HG02678 (cell line): ENCODE data around the gene AQP12B.
"Not testable (repeated sequence)": the region's sequence is repeated elsewhere in the genome, so short reads cannot be mapped to it uniquely, and the experiment has no call there.

Source experiments
- ATAC-seq: cut with Tn5 transposase; IDR thresholded peaks from one replicate; pipeline ENCODE4 v1.9.1; 2021; ENCODE audit warnings: mild to moderate bottlenecking, moderate library complexity; ENCODE audit not compliant: unreplicated experiment

The AQP12B gene, protein sequence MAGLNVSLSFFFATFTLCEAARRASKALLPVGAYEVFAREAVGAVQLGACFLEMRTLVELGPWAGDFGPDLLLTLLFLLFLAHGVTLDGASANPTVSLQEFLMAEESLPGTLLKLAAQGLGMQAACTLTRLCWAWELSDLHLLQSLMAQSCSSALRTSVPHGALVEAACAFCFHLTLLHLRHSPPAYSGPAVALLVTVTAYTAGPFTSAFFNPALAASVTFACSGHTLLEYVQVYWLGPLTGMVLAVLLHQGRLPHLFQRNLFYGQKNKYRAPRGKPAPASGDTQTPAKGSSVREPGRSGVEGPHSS

DNA sequence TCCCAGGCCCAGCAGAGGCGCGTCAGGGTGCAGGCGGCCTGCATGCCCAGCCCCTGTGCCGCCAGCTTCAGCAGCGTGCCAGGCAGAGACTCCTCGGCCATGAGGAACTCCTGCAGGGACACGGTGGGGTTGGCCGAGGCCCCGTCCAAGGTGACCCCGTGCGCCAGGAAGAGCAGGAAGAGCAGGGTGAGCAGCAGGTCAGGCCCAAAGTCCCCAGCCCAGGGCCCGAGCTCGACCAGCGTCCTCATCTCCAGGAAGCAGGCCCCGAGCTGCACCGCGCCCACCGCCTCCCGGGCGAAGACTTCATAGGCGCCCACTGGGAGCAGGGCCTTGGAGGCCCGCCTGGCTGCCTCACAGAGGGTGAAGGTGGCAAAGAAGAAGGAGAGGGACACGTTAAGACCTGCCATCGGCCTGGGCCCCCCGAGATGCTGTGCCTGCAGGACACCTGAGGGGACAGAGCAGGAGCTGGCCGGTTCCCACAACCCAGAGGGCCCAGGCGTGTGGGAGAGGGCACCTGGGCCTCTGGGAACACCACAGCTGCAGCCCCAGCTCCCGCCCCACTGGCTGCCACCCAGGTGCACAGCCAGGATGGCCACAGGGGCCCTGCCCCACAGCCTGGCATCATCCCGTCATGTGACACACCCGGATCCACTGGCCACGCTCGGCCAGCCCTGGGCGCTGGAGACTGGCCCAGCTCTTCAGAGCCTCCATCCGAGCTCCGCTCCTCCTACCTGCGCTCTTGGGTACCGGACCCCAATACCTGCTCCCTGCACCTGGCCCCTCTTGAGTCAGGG is at the start of gene AQP12B:
AQP12B (minus strand) TSS at position 455 of the 794 bp plus-strand sequence; CDS start at position 407, 48 bp downstream.
- ATAC-seq = not testable (repeated sequence)

DNA sequence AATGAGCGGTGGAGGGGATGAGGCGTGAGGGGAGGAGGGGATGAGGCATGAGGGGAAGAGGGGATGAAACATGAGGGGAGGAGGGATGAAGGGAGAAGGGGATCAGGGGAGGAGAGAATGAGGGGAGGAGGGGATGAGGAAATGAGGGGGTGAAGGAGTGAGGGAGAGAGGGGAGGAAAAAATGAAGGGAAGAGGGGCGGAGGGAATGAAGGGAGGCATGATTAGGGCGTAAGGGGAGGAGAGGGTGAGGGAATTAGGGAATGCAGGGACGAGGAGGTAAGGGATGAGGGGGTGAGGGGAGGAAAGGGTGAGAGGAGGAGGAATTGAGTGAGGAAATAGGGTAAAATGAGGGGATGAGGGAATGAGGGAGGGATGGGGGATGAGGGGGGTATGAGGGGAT is 49.5 kb upstream of the AQP12B start:
- ATAC-seq = no peak

DNA sequence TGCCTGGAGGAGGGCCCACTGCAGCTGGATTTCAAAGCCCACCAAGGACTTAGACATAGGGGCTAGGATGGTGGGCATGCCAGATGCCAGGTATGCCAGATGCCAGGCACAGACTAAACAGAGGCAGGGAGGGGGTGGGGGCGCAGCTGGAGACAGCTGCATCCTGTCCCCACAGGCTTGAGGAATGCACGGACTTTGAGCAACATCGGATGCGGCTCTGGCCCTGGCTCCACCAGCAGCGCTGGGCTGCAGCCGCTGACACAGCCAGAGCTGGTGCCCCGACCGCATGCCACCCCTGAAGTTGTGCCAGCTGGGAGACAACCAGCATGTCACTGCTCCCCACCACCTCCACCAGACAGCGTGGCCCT is 48.5 kb upstream of the AQP12B start:
- ATAC-seq = no peak

DNA sequence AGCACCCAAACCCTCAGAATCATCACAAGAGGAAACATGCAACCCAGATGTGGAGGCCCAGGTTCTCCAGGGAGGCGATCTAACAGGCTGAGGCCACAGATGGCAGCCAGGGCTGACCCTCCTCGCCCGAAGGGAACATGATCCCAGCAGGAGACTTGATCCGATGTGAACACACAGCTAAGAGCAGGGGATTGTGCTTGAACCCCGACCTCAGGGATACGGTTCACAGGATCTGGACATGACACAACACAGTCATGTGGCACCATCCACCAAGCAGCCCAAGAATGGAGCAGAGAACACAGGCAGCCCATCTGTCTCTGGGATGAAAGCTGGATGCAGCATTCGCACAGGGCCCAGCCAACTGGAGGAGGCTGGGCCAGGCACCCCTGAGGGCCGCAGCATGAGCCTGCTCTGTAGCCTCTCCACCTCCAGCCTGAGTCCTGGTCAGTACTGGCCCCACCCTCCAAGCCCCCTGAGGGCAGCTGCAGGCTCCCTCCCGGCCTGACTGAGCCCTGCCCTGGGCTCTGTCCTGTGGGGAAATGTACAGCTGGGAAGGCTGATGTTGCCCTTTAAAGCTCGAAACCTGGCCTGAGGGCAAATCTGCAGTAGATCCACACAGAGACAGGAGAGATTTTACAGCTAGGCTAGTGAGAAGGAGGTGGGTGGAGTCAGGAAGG is 48.0 kb upstream of the AQP12B start:
- ATAC-seq = no peak

DNA sequence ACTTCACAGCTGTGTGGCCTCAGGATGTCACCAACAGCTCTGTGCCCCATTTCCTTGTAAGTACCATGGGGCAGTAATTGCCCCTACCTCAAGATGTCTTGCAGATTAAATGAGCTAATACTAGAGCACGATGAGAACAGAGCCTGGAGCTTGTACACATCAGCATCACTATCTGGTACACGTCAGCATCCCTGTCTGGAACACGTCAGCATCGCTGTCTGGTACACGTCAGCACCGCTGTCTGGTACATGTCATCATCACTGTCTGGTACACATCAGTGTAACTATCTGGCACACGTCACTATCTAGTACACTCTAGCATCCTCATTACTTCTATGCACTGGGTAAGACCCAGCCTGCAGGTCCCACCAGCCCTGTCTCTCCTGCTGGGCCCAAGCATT is 46.1 kb upstream of the AQP12B start:
- ATAC-seq = no peak

DNA sequence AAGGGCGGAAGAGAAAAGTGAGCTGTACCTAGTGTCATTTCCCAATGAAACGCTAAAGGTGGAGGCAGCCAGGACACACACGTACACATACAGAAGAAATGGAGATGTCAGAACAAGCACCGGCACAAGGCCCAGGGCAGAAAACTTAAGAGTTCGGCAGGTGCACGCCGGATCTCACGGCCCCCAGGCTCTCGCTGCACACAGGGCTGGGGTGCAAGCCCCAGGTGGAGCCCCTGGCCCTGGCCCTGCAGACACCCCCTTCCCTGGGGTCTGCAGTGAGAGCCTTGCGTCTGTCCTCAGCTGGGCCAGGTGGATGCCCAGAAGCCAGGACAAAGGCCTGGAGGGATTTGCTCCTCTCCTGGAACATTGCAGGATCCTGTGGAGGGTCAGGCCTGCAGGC is 45.7 kb upstream of the AQP12B start:
- ATAC-seq = no peak

DNA sequence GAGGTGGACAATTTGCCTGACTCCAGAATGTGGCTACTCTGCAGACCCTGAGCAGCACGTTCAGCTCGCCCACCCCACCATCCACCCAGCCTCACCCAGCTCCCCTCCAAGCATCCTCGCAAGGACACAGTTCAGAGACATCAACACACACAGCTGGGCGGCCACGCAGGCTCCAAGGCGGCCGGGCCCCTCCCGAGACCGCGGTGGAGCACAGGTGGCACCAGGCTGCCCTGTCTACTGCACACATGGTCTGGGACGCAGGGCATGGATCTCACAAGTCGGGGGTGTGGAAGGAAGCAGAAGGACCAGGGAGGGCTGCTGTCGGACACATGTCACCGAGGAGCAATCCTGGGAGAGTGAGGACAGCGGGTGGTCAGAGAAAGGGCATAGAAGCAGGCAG is 45.2 kb upstream of the AQP12B start:
- ATAC-seq = no peak

DNA sequence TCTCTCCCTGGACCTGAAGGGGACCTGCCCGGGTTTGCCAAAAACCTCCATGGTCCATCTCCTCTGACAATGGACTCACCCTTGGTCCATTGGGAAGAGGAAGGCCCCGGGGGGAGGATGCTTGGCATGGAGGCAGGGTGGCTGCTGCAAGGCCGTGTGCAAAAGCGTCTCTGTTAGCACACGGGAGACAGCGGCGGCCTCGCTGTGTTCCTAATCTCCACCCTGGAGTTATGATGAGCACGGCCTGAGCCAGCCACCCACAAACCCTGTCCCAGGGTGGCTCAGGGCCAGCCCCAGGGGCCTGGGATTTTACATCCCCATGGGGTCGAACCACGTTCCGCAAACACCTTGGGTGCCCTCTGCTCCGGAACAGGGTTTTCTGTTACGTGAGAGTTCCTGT is 44.8 kb upstream of the AQP12B start:
- ATAC-seq = no peak

DNA sequence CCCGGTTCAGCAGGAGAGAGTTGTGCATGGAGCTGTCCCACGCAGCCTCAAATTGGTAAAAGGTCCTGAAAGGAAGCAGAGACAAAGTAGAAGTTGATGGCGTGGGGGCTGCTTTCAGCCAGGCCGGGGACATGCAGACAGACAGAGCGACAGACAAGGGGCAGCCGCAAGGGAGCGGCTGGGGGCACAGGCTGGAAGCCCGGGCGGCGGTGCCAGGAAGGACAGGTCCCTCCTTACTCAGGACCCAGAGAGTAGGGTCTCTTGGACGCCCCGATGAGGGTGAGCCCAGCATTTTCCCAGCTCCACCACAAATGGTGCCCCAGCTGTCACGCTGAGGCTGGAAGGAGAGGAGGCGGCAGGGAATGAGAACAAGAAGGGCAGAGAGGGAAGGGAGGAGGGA is 44.2 kb upstream of the AQP12B start:
- ATAC-seq = no peak

DNA sequence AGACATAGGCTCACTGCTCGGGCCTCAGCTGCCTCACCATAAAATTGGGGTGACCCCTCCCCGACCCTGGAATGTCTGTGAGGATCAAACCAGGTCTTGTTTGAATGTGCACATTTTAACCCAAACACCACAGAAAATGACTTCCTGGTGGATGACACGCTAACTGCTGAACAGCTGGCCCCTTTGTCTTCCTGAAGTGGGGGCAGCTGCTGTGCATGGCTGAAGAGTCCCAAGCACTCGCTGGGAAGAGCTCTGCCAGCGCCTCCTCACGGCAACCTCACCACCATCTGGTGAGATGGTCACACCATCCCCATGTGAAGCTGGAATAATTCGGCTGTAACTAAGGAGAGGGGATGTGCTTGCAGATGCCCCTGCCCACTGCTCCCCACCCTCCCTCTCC is 43.0 kb upstream of the AQP12B start:
- ATAC-seq = no peak

DNA sequence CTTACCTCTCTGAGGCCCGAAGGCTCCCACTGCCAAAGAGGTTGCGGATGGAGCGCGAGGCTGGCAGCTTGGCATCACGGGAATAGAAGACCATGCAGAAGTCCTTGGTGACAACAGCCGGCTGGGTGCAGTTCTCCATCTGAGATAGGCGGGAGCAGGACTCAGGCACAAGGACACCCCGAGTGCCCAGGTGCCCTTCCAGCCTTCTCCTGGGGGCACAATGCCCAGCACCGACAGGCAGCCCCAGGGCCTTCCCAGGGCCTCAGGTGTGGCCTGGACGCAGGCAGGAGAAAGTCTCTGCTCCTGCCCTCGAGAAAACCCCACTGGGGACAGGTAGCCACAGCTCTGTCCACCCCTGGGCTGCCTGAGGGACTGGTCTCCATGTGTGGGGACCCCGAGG is 42.6 kb upstream of the AQP12B start:
- ATAC-seq = no peak

DNA sequence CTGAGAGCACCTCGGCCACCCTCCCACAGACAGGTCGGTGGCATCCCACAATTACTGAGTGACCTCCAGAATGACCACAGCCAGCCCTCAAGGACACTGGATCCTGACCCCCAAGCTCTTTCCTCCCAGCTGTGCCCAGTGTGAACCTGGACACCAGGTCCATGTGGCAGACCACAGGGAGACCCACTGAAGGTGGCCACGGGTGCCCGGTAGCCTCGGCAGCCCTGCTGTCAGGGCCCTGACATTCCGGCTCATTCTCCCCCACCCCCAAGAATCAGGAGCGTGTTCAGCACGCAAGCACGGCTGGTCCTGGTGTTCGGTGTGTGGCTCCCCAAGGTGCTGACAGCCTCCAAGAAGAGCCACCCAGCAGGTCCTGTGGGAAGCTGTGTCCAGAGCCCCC is 41.7 kb upstream of the AQP12B start:
- ATAC-seq = no peak

DNA sequence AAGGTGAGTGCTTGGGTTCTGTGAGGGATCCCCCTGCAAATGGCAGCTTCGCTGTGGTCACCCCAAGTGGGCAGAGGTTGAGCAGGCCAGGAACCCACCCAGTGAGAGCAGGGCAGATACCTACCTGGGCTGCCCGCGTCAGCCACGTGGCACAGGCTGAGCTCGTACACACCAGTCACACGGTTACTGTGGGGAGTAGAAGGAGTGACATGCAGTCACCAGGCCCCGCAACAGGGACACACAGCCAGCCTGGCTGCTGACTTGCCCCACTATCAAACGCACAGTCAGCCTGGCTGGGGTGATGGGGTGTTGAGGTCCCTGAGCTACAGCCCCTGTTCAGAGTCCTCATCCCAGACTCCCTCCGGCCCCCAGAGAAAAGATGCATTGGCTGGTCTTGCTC is 41.2 kb upstream of the AQP12B start:
- ATAC-seq = no peak

DNA sequence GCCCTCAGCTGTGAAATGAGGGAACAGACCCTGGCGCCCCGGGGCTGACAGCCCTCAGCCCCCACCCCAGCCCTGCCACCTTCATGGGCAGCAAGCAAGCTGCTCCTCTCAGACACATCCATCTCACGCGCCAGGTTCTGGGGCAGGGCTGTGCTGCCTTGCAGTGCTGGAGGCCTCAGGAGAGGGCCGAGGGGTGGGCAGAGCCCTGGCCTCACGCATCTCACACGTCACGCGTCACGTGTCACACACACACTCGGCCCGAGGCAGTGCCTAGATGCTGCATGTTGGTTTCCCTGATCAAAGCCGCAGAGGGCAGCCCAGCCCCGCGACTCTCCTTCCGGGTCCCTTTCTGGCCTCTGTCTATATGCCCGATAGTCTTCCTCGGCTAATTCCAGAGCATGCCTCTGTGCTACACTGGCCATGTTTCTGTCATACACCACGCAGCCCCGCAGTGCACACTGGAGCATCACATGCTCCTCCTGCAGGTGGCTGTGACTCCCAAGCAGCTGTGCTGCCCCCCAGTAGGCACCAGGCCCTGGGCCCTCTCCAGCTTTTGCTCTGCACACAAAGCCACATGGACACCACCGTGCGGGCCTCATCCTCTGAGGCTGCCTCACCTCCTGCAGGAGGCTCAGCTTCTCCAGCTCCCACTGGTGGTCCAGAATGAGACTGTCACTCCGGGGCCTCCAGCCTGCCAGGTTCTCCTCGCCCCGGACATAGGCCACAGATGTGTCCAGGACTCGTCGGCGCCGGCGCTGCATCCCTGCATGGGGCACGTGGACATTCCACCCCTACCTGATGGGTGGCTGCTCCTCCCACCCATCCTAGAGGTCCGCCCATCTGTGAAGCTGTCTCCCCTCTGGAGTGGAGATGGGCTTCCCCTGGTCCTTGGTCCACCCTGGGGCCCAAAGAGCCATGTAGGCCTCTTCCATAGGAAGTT is 40.4 kb upstream of the AQP12B start:
- no peak for ATAC-seq

DNA sequence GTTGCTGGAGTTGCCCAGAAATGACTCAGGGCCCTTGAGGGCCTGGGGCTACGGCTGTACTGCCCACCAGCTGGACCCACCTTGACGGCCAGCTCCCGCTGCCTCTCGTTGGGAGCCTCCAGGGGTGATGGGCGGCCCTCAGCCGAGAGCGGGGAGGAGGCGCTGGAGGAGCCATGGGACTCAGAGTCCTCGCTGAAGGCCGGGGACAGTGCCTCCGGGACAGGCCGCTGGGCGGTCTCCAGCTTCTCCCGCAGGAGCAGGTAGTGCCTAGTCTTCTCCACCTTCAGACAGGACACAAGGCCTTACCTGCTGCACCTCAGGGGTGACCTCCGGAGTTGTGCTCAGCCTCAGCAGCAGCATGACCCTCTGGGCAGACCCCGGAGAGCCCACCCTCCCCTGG is 39.7 kb upstream of the AQP12B start:
- ATAC-seq = no peak

DNA sequence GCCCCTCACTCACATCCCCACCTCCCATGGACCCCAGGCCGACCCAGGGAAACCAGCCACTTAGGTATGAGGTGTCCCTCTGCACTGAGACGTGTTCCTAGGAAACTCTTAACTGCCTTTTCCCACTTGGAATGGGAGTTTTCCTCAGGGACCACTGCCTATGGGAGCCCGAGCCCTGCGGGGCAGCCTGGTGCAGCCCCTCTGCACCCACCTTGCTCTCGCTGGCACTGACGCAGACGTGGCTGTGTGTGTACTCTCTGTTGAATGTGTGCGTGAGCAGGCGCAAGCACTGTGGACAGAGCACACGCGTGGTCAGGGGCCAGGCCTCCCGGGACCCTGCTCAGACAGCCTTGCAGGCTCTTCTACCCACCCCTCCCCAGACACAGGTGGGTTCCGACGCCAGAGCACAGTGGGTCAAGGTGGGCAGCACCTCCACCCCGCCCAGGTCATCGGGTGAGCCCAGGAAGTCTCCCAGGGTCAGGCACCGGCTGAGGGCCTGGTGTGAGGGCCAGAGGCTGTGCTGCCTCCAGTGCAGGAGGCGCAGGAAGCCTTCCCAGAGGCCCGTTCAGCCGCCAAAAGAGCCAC is 39.0 kb upstream of the AQP12B start:
- ATAC-seq = no peak

DNA sequence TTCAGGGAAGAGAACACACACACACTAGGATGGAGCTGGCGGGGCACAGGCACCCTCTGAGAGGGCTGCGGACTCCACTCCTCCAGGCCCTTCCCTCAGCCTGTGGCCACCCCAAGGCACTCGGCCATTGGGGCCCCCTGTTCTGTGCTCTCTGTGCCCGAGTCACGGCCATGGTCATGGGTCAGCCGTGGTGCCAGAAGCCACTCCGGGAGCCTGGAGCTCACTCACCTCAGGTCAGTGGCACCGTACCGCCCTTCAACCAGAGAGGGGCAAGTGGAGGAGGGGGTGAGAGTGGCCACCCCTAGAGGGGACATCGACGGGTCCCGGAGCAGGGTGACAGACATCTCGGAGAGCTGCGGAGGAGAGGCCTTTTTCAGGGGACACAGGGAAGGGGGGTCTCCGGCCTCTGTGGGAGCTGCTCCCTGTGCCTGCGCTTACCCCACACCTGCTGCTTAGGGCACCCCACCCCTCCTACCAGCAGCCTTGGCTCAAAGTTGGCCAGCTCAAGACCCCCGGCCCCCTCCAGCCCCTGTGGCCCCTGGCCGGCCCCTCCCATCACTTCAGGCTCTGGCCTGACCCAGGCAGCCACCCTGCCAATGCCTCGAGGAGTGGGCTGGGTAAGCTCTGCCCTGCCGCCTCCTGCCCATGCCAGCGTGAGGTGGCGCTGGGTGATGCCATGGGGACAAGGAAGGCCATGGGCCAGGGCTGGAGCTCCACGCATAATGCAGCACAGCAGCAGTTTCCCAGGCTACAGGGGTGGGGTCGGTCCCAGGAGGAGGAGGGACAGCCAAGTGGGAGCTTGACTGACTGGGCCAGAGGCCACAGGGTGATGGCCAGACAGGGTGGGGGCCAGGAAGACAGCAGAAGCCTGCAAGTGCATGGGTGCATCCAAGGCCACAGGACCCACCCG is 38.3 kb upstream of the AQP12B start:
- ATAC-seq = no peak

DNA sequence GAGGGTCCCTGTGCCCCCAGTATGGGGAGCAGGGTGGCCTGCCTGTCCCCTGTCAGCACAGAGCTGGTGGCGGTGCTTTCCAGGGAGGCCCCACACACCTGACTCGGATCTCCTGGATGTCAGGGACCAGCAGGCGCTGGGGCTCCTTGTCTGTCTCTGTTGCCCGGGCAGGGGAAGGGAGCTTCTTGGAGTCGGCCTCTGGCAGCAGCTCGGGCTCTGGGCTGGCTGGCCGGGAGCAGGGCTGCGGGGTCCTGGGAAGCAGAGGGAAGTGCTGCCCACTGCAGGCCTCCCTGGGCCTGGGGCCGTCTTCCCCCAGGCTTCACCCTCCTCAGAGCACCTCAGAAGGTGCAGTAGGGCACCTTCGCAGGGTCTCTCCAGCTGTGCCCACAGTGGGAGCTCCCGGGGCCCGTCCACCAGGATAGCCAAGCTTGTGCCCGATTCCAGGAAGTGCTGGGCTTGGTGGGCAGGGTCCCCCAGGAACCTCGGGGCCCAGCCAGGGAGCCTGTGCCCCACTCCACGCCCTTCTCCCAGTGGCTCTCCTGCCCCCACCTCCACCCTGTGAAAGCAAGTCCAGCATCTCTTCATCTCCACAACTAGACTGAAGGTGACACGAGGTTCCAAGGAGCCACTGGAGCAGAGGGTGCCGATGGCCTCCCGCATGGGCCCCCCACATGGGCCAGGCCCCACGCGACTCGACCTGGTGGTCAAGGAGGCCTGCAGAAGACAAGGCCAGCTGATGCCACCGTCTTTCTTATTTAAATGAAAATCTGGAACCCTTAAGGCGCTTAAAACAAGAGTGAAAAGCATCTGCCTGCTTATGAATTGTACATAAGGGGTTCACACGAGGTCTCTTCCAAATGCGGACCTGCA is 37.2 kb upstream of the AQP12B start:
- ATAC-seq = no peak
